ENCODE results near the gene ZBTB46.

ZBTB46 gene

DNA sequence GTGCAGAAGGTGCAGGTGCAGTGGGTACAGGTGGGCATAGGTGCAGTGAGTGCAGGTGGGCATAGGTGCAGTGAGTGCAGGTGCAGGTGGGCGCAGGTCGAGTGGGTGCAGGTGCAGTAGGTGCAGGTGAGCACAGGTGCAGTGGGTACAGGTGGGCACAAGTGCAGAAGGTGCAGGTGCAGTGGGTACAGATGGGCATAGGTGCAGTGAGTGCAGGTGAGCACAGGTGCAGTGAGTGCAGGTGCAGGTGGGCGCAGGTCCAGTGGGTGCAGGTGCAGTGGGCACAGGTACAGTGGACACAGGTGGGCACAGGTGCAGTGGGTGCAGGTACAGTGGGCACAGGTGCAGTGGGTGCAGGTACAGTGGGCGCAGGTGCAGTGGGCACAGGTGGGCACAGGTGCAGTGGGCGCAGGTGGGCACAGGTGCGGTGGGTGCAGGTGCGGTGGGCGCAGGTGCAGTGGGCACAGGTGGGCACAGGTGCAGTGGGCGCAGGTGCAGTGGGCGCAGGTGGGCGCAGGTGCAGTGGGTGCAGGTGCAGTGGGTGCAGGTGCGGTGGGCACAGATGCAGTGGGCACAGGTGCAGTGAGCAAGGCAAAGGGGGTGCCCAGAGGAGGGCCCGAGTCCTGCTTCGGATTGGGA, 15.3 kb downstream of the ZBTB46 start:
- TF ChIP-seq ZFX (IDR thresholded peaks at IDR 0.05; ENCODE audit: borderline replicate concordance), result no peak
- TF ChIP-seq, protein P1, sequence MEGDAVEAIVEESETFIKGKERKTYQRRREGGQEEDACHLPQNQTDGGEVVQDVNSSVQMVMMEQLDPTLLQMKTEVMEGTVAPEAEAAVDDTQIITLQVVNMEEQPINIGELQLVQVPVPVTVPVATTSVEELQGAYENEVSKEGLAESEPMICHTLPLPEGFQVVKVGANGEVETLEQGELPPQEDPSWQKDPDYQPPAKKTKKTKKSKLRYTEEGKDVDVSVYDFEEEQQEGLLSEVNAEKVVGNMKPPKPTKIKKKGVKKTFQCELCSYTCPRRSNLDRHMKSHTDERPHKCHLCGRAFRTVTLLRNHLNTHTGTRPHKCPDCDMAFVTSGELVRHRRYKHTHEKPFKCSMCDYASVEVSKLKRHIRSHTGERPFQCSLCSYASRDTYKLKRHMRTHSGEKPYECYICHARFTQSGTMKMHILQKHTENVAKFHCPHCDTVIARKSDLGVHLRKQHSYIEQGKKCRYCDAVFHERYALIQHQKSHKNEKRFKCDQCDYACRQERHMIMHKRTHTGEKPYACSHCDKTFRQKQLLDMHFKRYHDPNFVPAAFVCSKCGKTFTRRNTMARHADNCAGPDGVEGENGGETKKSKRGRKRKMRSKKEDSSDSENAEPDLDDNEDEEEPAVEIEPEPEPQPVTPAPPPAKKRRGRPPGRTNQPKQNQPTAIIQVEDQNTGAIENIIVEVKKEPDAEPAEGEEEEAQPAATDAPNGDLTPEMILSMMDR (IDR thresholded peaks at IDR 0.05), result no peak
- no peak overlapping the region for H3K27ac ChIP-seq

GRCh38 chr20:63814891-63815614, 16.0 kb downstream of the ZBTB46 start:
- no peak overlapping the region for H3K27ac ChIP-seq
- TF ChIP-seq ZFX (IDR thresholded peaks at IDR 0.05; ENCODE audit: borderline replicate concordance), result no peak
- TF ChIP-seq, protein P1 (IDR thresholded peaks at IDR 0.05), result no peak

- H3K27ac ChIP-seq, result no peak overlapping the region
- TF ChIP-seq, protein P1 (IDR thresholded peaks at IDR 0.05), result no peak
- no peak for TF ChIP-seq ZFX (IDR thresholded peaks at IDR 0.05; ENCODE audit: borderline replicate concordance)
Observed at GRCh38 chr20:63811491-63811875, 19.6 kb downstream of the ZBTB46 start.

DNA sequence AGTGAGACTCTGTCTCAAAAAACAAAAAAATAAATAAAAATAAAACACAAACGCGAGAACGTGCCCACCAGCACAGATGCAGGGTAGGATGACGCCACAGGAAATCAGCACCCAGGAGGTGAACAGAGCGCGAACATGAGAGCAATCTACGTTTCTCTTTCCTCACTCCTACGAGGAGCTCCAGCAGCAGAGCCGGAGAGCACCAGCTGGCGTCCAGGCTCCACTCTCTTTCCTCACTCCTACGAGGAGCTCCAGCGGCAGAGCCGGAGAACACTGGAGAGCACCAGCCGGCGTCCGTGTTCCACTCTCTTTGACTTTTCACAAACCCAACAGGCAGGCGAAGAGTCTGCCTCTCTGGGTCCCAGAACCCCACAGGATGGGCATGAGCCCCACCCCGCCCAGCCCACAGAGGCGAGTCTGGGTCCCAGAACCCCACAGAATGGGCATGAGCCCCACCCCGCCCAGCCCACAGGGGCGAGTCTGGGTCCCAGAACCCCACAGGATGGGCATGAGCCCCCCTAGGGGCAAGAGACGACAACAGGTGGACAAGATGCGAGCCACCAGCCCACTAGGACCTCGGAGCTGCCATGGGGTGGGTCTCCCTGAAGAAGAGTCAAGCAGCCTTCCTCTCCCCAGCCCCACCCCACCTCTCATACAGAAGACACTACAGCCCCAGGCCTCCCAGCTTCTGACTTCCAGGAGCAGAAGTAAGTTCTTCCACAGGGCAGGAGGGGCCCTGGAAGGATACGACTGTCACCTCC, 20.2 kb downstream of the ZBTB46 start:
- TF ChIP-seq, protein P1 (IDR thresholded peaks at IDR 0.05), result no peak
- no peak for TF ChIP-seq ZFX (IDR thresholded peaks at IDR 0.05; ENCODE audit: borderline replicate concordance)
- H3K27ac ChIP-seq, result no peak overlapping the region

GRCh38 chr20:63809856-63810255, 21.2 kb downstream of the ZBTB46 start:
- no peak overlapping the region for H3K27ac ChIP-seq
- TF ChIP-seq, protein P1 (IDR thresholded peaks at IDR 0.05), result no peak
- TF ChIP-seq ZFX (IDR thresholded peaks at IDR 0.05; ENCODE audit: borderline replicate concordance), result no peak

DNA sequence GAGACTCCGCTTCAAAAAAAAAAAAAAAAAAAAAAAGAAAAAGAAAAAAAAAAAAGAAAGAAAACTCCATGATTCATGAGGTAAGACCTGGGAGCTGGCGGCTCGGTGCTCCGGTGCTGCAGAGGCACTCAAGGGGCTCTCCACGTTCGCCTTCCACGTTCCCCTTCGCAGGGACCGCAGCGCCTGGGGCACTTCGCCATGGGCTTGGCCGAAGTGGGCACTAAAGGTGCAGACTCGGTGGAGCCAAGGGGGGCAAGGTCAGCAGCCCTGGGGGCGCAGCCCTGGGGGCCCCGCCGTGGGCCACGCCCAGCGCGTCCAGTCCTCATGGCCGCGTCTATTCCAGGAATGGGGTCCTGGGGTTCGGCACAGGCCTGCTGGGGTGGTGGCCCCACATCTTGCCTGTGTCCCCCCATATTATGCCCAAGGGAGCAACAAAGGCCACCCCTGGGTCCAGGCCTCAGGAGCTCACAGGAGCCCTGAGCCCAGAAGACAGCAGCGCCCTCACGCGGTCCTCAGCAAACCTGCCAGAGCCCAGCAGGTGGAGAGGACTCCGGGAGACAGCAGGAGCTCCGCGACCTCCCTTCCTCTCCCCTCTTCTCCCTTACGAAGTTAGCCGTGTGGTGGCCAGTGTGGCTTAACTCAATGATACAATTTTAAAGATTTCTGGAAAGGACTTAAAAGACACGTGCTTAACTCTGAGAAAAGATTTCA, 21.9 kb downstream of the ZBTB46 start:
- TF ChIP-seq ZFX (IDR thresholded peaks at IDR 0.05; ENCODE audit: borderline replicate concordance), result no peak
- TF ChIP-seq, protein P1 (IDR thresholded peaks at IDR 0.05), result no peak
- H3K27ac ChIP-seq, result no peak overlapping the region

Measured in 22Rv1 (cell line).